Measurements from ENCODE around the gene GYPA.
"Not testable (repeated sequence)": the region's sequence is repeated elsewhere in the genome, so short reads cannot be mapped to it uniquely, and the experiment has no call there.

The GYPA gene

GRCh38 chr4:144128709-144129320 is 11.7 kb downstream of the GYPA start:
- DNase-seq: not testable (repeated sequence)

GRCh38 chr4:144125109-144125508 is 15.4 kb downstream of the GYPA start:
- not testable (repeated sequence) for DNase-seq

- DNase-seq: not testable (repeated sequence)
Observed at GRCh38 chr4:144123982-144124635, 16.4 kb downstream of the GYPA start.

GRCh38 chr4:144123269-144123668 is 17.2 kb downstream of the GYPA start:
- not testable (repeated sequence) for DNase-seq

GRCh38 chr4:144119752-144120151 is 20.8 kb downstream of the GYPA start:
- not testable (repeated sequence) for DNase-seq

GRCh38 chr4:144115519-144115918 is 25.0 kb downstream of the GYPA start:
- DNase-seq: no peak

GRCh38 chr4:144113546-144113945 is 27.0 kb downstream of the GYPA start:
- DNase-seq: no peak

- no peak for DNase-seq
Observed at GRCh38 chr4:144104509-144105130, 35.9 kb downstream of the GYPA start.

GRCh38 chr4:144097776-144098175 is 42.7 kb downstream of the GYPA start:
- DNase-seq: not testable (repeated sequence)

- DNase-seq: not testable (repeated sequence)
Observed at GRCh38 chr4:144093995-144094394, 46.5 kb downstream of the GYPA start.

GRCh38 chr4:144091181-144091580 is 49.3 kb downstream of the GYPA start:
- not testable (repeated sequence) for DNase-seq

GRCh38 chr4:144090744-144091143 is 49.8 kb downstream of the GYPA start:
- no peak for DNase-seq

- DNase-seq: not testable (repeated sequence)
Observed at GRCh38 chr4:144082053-144082452, 58.5 kb downstream of the GYPA start.

GRCh38 chr4:144080135-144080534 is 60.4 kb downstream of the GYPA start:
- not testable (repeated sequence) for DNase-seq

GRCh38 chr4:144078746-144079145 is 61.8 kb downstream of the GYPA start:
- DNase-seq: not testable (repeated sequence)

- DNase-seq: not testable (repeated sequence)
Observed at GRCh38 chr4:144061556-144061955, 79.0 kb downstream of the GYPA start.

GRCh38 chr4:144060234-144060859 is 80.2 kb downstream of the GYPA start:
- DNase-seq: not testable (repeated sequence)
